Urothelium cell line (cell line): ENCODE measurements around the gene PRR33.

Experiments used
- DNase-seq: peaks from one replicate; pipeline ENCODE4 v3.0.0; 2011; ENCODE audit warnings: low spot score, mixed read lengths
- FAIRE-seq: peaks from 2 replicates; lab custom pipeline; 2011; peaks lifted over from hg19 to GRCh38; lab: Jason Lieb, UNC

The PRR33 gene

GRCh38 chr11:1928470-1928890, 36.8 kb upstream of the PRR33 start:
- FAIRE-seq (no peak), DNase-seq (no peak)

- DNase-seq (no peak), FAIRE-seq (no peak)
Measured at GRCh38 chr11:1927848-1928469, 36.3 kb upstream of the PRR33 start.

GRCh38 chr11:1927026-1927847, 35.5 kb upstream of the PRR33 start:
- FAIRE-seq (no peak), DNase-seq (no peak)

GRCh38 chr11:1926156-1927025, 34.7 kb upstream of the PRR33 start:
- no peak for FAIRE-seq
- no peak for DNase-seq

GRCh38 chr11:1925373-1926155, 33.9 kb upstream of the PRR33 start:
- no peak for DNase-seq
- no peak for FAIRE-seq

GRCh38 chr11:1924646-1925372, 33.1 kb upstream of the PRR33 start:
- FAIRE-seq (no peak), DNase-seq (no peak)

GRCh38 chr11:1924181-1924580, 32.5 kb upstream of the PRR33 start:
- DNase-seq, result no peak
- no peak for FAIRE-seq

GRCh38 chr11:1923201-1923956, 31.7 kb upstream of the PRR33 start:
- FAIRE-seq (no peak), DNase-seq (no peak)

- FAIRE-seq (no peak), DNase-seq (no peak)
Measured at GRCh38 chr11:1922481-1923081, 30.9 kb upstream of the PRR33 start.

- no peak for FAIRE-seq
- no peak for DNase-seq
Measured at GRCh38 chr11:1921574-1922141, 30.0 kb upstream of the PRR33 start.

GRCh38 chr11:1920909-1921573, 29.3 kb upstream of the PRR33 start:
- DNase-seq (no peak), FAIRE-seq (no peak)

GRCh38 chr11:1920128-1920908, 28.6 kb upstream of the PRR33 start:
- FAIRE-seq (no peak), DNase-seq (no peak)

- FAIRE-seq, result no peak
- no peak for DNase-seq
Measured at GRCh38 chr11:1919391-1920127, 27.9 kb upstream of the PRR33 start, which contains the start of gene TNNT3. TSS of gene TNNT3 (plus strand) at chr11:1919703. CDS start at chr11:1922875, 3,172 bp downstream.

- FAIRE-seq, result no peak
- DNase-seq, result no peak
Measured at GRCh38 chr11:1918436-1919315, 27.0 kb upstream of the PRR33 start.
